IMR-90 (cell line): ENCODE results near the gene EVL. TPM values are rescaled to one million over a fixed set of nuclear protein-coding genes. Genes with fewer than 3 reads are reported as not detected.

Source experiments
- ATAC-seq: fragments of 200-7000 bp; cut with Tn5 transposase; 2 replicates; pipeline ENCODE4 v1.9.1; 2020; ENCODE audit warnings: low read depth, mild to moderate bottlenecking, moderate library complexity
- BruUV-seq: library from RNA; stranded (reverse); fragments of 400-500 nt; replicated peaks from 2 replicates; lab custom pipeline; 2021; lab: Mats Ljungman, UMichigan
- CTCF ChIA-PET: fragments of 300-600 bp; formaldehyde crosslinking; extraction: SDS; loops from one replicate; lab custom pipeline; 2021; ENCODE audit warnings: antibody characterized with exemption; lab: Yijun Ruan, JAX
- POLR2A ChIA-PET: fragments of 300-600 bp; sonication (Branson Sonifier 250); formaldehyde crosslinking; loops from one replicate; lab custom pipeline; 2022; ENCODE audit warnings: antibody characterized with exemption; ENCODE audit not compliant: unreplicated experiment; lab: Charles Lee
- DNase-seq: peaks from one replicate; pipeline ENCODE4 v3.0.0; 2013
- H2AFZ ChIP-seq: replicated peaks from 2 replicates; pipeline ENCODE3; 2013; ENCODE audit warnings: low read length, mild to moderate bottlenecking; ENCODE audit not compliant: poor library complexity
- H2AK5ac ChIP-seq: 2 replicates; pipeline ENCODE4 v1.6.1; 2013; ENCODE audit warnings: low read depth, low read length, inconsistent platforms
- H2AK9ac ChIP-seq: replicated peaks from 2 replicates; pipeline ENCODE3; 2013; ENCODE audit warnings: mild to moderate bottlenecking, low read depth, low read length, moderate library complexity; ENCODE audit not compliant: poor library complexity
- H2BK120ac ChIP-seq: 2 replicates; pipeline ENCODE4 v1.6.1; 2013; ENCODE audit warnings: low read depth, low read length, inconsistent platforms
- H2BK15ac ChIP-seq: 3 replicates; pipeline ENCODE4 v1.6.1; 2013; ENCODE audit warnings: low read depth, low read length, inconsistent platforms
- H2BK20ac ChIP-seq: 2 replicates; pipeline ENCODE4 v1.6.1; 2013; ENCODE audit warnings: low read depth, mild to moderate bottlenecking, inconsistent platforms, low read length, moderate library complexity
- H2BK5ac ChIP-seq: 2 replicates; pipeline ENCODE4 v1.6.1; 2013; ENCODE audit warnings: mild to moderate bottlenecking, low read depth, low read length, inconsistent platforms; ENCODE audit not compliant: poor library complexity, severe bottlenecking
- H3K14ac ChIP-seq: replicated peaks from 2 replicates; pipeline ENCODE4 v1.6.1; 2013; ENCODE audit warnings: low read depth, low read length, inconsistent platforms
- H3K18ac ChIP-seq: 2 replicates; pipeline ENCODE4 v1.6.1; 2013; ENCODE audit warnings: low read depth, low read length, control low read depth
- H3K23ac ChIP-seq: 2 replicates; pipeline ENCODE4 v1.6.1; 2013; ENCODE audit warnings: low read depth, low read length, inconsistent platforms
- H3K27ac ChIP-seq: 2 replicates; pipeline ENCODE4 v1.5.1; 2013; ENCODE audit warnings: mild to moderate bottlenecking, control low read depth, low read length; ENCODE audit not compliant: insufficient read depth
- H3K27me3 ChIP-seq: 2 replicates; pipeline ENCODE4 v1.6.1; 2013; ENCODE audit warnings: low read length; ENCODE audit not compliant: control insufficient read depth, insufficient read depth
- H3K36me3 ChIP-seq: 2 replicates; pipeline ENCODE4 v1.6.1; 2013; ENCODE audit warnings: low read length, mixed read lengths; ENCODE audit not compliant: control insufficient read depth, insufficient read depth
- H3K4ac ChIP-seq: 2 replicates; pipeline ENCODE4 v1.6.1; 2013; ENCODE audit warnings: low read depth, low read length, inconsistent platforms
- H3K4me1 ChIP-seq: 2 replicates; pipeline ENCODE4 v1.6.1; 2013; ENCODE audit warnings: low read length, mixed read lengths; ENCODE audit not compliant: control insufficient read depth, insufficient read depth
- H3K4me2 ChIP-seq: 2 replicates; pipeline ENCODE4 v1.6.1; 2013; ENCODE audit warnings: low read depth, mild to moderate bottlenecking, control low read depth, low read length, moderate library complexity
- H3K4me3 ChIP-seq: 2 replicates; pipeline ENCODE4 v1.5.1; 2013; ENCODE audit warnings: low read depth, mild to moderate bottlenecking, control low read depth, low read length, moderate library complexity; ENCODE audit not compliant: insufficient read depth
- H3K56ac ChIP-seq: 2 replicates; pipeline ENCODE4 v1.6.1; 2013; ENCODE audit warnings: low read length, inconsistent platforms; ENCODE audit not compliant: insufficient read depth; ENCODE audit errors: extremely low read depth
- H3K79me1 ChIP-seq, 2 experiments: 2 replicates each; pipeline ENCODE4 v1.6.1; 2013; ENCODE audit warnings: low read length in 2 of 2, inconsistent platforms in 1 of 2, low read depth in 1 of 2
- H3K9ac ChIP-seq: 2 replicates; pipeline ENCODE4 v1.6.1; 2013; ENCODE audit warnings: low read depth, low read length, control low read depth
- H3K9me1 ChIP-seq: 2 replicates; pipeline ENCODE4 v1.6.1; 2013; ENCODE audit warnings: low read length, inconsistent platforms; ENCODE audit not compliant: insufficient read depth
- H3K9me3 ChIP-seq: 2 replicates; pipeline ENCODE4 v1.6.1; 2013; ENCODE audit warnings: low read length; ENCODE audit not compliant: control insufficient read depth, insufficient read depth
- H4K20me1 ChIP-seq: 2 replicates; pipeline ENCODE4 v1.6.1; 2013; ENCODE audit warnings: low read length, inconsistent platforms; ENCODE audit not compliant: insufficient read depth
- H4K5ac ChIP-seq: 2 replicates; pipeline ENCODE4 v1.6.1; 2013; ENCODE audit warnings: mild to moderate bottlenecking, low read depth, low read length, control low read depth
- H4K8ac ChIP-seq, 2 experiments: 2 replicates each; pipeline ENCODE4 v1.6.1; 2013; ENCODE audit warnings: low read depth in 2 of 2, low read length in 2 of 2, control low read depth in 1 of 2, inconsistent platforms in 1 of 2
- H4K91ac ChIP-seq: 2 replicates; pipeline ENCODE4 v1.6.1; 2013; ENCODE audit warnings: low read depth, low read length, inconsistent platforms; ENCODE audit not compliant: insufficient read depth
- BHLHE40 ChIP-seq: fragments of 150-350 bp; IDR thresholded peaks from 2 replicates; pipeline ENCODE4 v1.6.1; 2016; ENCODE audit warnings: mild to moderate bottlenecking, low read depth, low read length
- CEBPB ChIP-seq: IDR thresholded peaks from 2 replicates; pipeline ENCODE4 v1.6.1; 2012; ENCODE audit warnings: low read depth, low read length, improper control_type of control experiment
- CHD1 ChIP-seq: IDR thresholded peaks from 2 replicates; pipeline ENCODE4 v1.6.1; 2012; ENCODE audit warnings: low read depth, low read length, improper control_type of control experiment
- CTCF ChIP-seq: conservative IDR thresholded peaks from 2 replicates; pipeline ENCODE4 v1.5.1; 2012; ENCODE audit warnings: mild to moderate bottlenecking, low read depth, low read length, improper control_type of control experiment
- FOS ChIP-seq: fragments of 150-350 bp; IDR thresholded peaks from 2 replicates; pipeline ENCODE4 v1.6.1; 2016; ENCODE audit warnings: low read depth, low read length
- MAFK ChIP-seq: IDR thresholded peaks from 2 replicates; pipeline ENCODE4 v1.6.1; 2012; ENCODE audit warnings: low read depth, low read length, improper control_type of control experiment
- MAZ ChIP-seq: IDR thresholded peaks from 2 replicates; pipeline ENCODE4 v1.6.1; 2012; ENCODE audit warnings: low read depth, mild to moderate bottlenecking, low read length, improper control_type of control experiment, moderate library complexity, borderline replicate concordance
- MXI1 ChIP-seq: IDR thresholded peaks from 2 replicates; pipeline ENCODE4 v1.6.1; 2012; ENCODE audit warnings: low read depth, mild to moderate bottlenecking, low read length, moderate library complexity, borderline replicate concordance
- NFE2L2 ChIP-seq: fragments of 150-350 bp; IDR thresholded peaks from 2 replicates; pipeline ENCODE4 v1.6.1; 2016; ENCODE audit warnings: low read depth, mild to moderate bottlenecking, low read length
- POLR2A ChIP-seq: IDR thresholded peaks from 2 replicates; pipeline ENCODE4 v1.6.1; 2012; ENCODE audit warnings: mild to moderate bottlenecking, low read depth, low read length
- RAD21 ChIP-seq: IDR thresholded peaks from 2 replicates; pipeline ENCODE4 v1.6.1; 2012; ENCODE audit warnings: low read length, improper control_type of control experiment
- RCOR1 ChIP-seq: IDR thresholded peaks from 2 replicates; pipeline ENCODE4 v1.6.1; 2012; ENCODE audit warnings: mild to moderate bottlenecking, low read length, improper control_type of control experiment; ENCODE audit not compliant: insufficient replicate concordance
- RFX5 ChIP-seq: IDR thresholded peaks from 2 replicates; pipeline ENCODE4 v1.8.0; 2012; ENCODE audit warnings: low read depth, mild to moderate bottlenecking, low read length, moderate library complexity
- SMC3 ChIP-seq: fragments of 150-350 bp; IDR thresholded peaks from 2 replicates; pipeline ENCODE4 v1.6.1; 2016; ENCODE audit warnings: low read depth, mild to moderate bottlenecking, antibody characterized with exemption, low read length, moderate library complexity
- WGBS, 2 experiments: methylation state at CpG; one replicate each; pipeline versions ENCODE4 v1.1.5 to v1.1.7; 2013; ENCODE audit warnings: missing lambda C conversion rate in 2 of 2; ENCODE audit not compliant: insufficient read length in 1 of 2; ENCODE audit errors: extremely low coverage in 2 of 2; 5-methylcytosine and 5-hydroxymethylcytosine counted together
- dilution Hi-C: fragments of 300-500 bp; cut with HindIII; formaldehyde crosslinking; loops from one replicate; pipeline ENCODE4 v1.14.3; 2018; ENCODE audit warnings: low sequenced_read_pairs; ENCODE audit not compliant: unreplicated experiment
- in situ Hi-C: fragments of 300-500 bp; cut with MboI; formaldehyde crosslinking; loops from 3 replicates; pipeline ENCODE4 v1.14.3; 2019; ENCODE audit warnings: low sequenced_read_pairs, inconsistent platforms, mixed read lengths
- intact Hi-C: fragments of 100-400 bp; cut with micrococcal nuclease; formaldehyde crosslinking; loops from 2 replicates; pipeline ENCODE4 v1.10.0; 2022
- polyA plus RNA-seq, 3 experiments: library from polyadenylated mRNA; depleted of rRNA; stranded (reverse); fragments of >200 nt; gene quantifications; 2 replicates each; pipeline ENCODE4 v1.2.3, GENCODE V29; 2012; ENCODE audit warnings: low replicate concordance in 1 of 3
- total RNA-seq: library from RNA; depleted of rRNA; stranded (reverse); fragments of >200 nt; gene quantifications from 2 replicates; pipeline ENCODE4 v1.2.3, GENCODE V29; 2012
- TF ChIP-seq, protein P1 (sequence below): fragments of 150-350 bp; IDR thresholded peaks from 2 replicates; pipeline ENCODE4 v1.6.1; 2016; ENCODE audit warnings: low read depth, mild to moderate bottlenecking, low read length, moderate library complexity, borderline replicate concordance
- TF ChIP-seq, protein P2 (sequence below): fragments of 150-350 bp; IDR thresholded peaks from 2 replicates; pipeline ENCODE4 v1.6.1; 2017; ENCODE audit warnings: mild to moderate bottlenecking, antibody characterized with exemption, low read length, low read depth

The EVL gene
- total and polyA plus RNA-seq, 2 of the 4 experiments (the other 2 are of a cell fraction) = 7.2 to 36.5 TPM

DNA sequence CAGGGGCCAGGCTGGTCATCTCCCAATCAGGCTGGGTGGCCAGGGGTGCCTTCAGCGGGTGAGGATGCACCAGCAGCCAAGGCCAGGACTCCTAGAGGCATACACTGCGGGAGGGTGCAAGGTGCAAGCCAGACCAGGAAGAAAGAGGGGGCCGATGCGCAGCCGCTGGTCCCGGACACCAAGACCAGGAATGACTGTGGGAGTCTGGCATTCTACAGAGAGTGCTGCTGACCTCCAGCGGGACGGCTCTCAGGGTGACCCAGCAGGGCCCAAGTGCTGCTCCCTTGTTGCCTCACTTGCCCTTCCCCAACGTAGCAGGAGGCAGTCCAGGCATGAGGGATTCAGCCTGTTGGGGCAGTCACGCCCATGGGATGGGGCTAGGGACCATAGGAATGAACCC lies 58.4 kb downstream of the EVL start:
- Histone ChIP-seq H3K23ac (no peak overlapping the region), H2BK120ac (no peak overlapping the region), H2AK5ac (no peak overlapping the region), H3K18ac (no peak overlapping the region), H3K27ac (no peak overlapping the region), H3K79me1 (no peaks in the 10 kb centered on the region), H3K9me3 (no peaks in the 10 kb centered on the region), H3K4ac (no peak overlapping the region), H2AFZ (no peak overlapping the region), H4K91ac (no peak overlapping the region), H3K4me3 (no peak overlapping the region), H3K36me3 (peaks cover 29% of the 10 kb centered on the region), H4K8ac (no peak overlapping the region), H4K5ac (no peak overlapping the region), H2BK5ac (no peak overlapping the region), H3K56ac (no peak overlapping the region), H3K9me1 (peaks cover 13% of the 10 kb centered on the region), H4K20me1 (no peaks in the 10 kb centered on the region), H2BK20ac (no peak overlapping the region), H3K4me2 (no peak overlapping the region), H3K9ac (no peak overlapping the region), H3K4me1 (0 out of 2 replicates have a peak, but pooled peaks cover 1% of the 10 kb centered on the region), H3K27me3 (no peaks in the 10 kb centered on the region), H3K14ac (no peak overlapping the region), H2AK9ac (no peak overlapping the region), H2BK15ac (no peak overlapping the region)
- no peak for DNase-seq
- ChIA-PET POLR2A (no interaction called here), CTCF (no interaction called here)
- in situ Hi-C loops (no loop called here), intact Hi-C loops (no loop called here), dilution Hi-C loops (no loop called here)
- 100% methylated on average over 2 of the region's 10 CpGs; no CpG with 5 or more reads in 1 of the 2 experiments for WGBS, 2 experiments
- no TSS peak for BruUV-seq
- no peak for ATAC-seq
- TF ChIP-seq CTCF = no peak
- TF ChIP-seq, protein P1, sequence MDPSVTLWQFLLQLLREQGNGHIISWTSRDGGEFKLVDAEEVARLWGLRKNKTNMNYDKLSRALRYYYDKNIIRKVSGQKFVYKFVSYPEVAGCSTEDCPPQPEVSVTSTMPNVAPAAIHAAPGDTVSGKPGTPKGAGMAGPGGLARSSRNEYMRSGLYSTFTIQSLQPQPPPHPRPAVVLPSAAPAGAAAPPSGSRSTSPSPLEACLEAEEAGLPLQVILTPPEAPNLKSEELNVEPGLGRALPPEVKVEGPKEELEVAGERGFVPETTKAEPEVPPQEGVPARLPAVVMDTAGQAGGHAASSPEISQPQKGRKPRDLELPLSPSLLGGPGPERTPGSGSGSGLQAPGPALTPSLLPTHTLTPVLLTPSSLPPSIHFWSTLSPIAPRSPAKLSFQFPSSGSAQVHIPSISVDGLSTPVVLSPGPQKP = no peak
- TF ChIP-seq SMC3 = no peak
- no peak for TF ChIP-seq RFX5
- TF ChIP-seq MXI1 = no peak
- no peak for TF ChIP-seq BHLHE40
- TF ChIP-seq NFE2L2 = no peak
- TF ChIP-seq POLR2A = no peak
- TF ChIP-seq CEBPB = no peak
- TF ChIP-seq RCOR1 = no peak
- no peak for TF ChIP-seq RAD21
- TF ChIP-seq CHD1 = no peak
- TF ChIP-seq MAFK = no peak
- TF ChIP-seq, protein P2, sequence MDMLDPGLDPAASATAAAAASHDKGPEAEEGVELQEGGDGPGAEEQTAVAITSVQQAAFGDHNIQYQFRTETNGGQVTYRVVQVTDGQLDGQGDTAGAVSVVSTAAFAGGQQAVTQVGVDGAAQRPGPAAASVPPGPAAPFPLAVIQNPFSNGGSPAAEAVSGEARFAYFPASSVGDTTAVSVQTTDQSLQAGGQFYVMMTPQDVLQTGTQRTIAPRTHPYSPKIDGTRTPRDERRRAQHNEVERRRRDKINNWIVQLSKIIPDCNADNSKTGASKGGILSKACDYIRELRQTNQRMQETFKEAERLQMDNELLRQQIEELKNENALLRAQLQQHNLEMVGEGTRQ = no peak
- TF ChIP-seq FOS = no peak
- no peak for TF ChIP-seq MAZ
